Measurements from ENCODE around the gene AGTPBP1.
"Not testable (repeated sequence)": the region's sequence is repeated elsewhere in the genome, so short reads cannot be mapped to it uniquely, and the experiment has no call there.

The AGTPBP1 gene

DNA sequence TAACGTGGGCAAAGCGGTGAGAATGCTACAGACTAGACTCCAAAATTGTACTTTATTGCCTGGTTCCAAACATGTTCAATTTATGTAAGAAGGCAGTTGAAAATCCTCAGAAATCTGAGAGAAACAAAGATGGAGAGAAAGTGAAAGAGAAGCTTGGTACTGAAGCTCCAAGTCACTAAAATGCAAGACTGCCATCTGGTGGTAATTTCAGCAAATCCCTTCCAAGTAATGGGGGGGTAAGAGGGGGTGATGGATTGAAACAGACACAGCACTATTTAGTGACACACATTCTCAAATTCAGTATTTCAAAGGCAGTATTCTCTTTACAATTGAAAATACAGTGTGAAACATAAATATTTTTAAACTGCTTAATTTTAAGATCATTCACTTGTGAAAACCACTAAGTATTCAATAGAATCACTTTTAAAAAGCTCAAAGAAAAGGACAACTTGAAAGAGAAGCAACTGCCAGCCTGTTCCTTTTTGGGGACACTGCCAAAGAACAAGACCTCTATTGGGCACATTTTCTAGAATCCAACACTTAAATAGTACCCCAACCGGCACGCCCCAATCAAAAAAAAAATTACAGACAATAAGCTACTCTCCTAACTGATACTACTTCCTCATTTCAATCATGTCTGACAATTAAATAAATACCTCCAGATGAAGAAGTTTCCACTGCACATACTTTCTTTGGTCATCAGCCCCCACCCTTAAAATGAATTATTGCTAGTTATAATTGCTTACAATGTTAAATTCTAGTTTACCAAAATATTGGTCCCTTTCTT is 131.5 kb downstream of the AGTPBP1 start:
- DNase-seq = peak; percentile 45

DNA sequence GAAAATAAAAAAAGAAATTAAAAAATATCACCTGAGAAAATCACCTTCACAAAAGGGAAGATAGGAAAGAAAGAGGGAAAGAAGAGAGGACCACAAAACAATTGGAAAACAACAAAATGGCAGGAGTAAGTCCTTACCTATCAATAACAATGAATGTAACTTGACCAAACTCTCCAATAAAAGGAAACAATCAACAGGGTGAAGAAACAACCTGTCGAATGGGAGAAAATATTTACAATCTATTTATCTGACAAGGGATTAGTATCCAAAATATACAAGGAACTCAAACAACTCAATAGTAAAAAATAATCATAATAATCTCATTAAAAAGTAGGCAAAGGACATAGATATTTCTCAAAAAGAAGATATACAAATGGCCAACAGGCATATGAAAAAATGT is 135.8 kb downstream of the AGTPBP1 start:
- DNase-seq = no peak

DNA sequence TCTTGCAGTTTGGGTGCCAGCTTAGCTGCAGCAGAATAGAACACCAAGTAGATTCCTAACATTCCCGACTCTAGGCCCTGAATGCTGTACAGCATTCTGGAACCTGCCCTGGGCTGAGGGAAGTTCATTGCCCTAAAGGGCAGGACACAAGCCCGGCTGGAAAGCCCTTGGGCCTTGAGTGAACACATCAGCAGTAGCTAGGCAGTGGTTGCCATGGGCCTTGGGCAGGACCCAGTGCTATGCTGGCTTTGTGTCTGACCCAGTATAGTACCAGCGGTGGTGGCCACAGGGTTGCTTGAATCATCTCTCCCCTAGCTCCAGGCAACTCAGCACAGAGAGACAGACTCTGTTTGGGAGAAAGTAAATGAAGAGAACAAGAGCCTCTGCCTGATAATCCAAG is 137.8 kb downstream of the AGTPBP1 start:
- no peak for DNase-seq

DNA sequence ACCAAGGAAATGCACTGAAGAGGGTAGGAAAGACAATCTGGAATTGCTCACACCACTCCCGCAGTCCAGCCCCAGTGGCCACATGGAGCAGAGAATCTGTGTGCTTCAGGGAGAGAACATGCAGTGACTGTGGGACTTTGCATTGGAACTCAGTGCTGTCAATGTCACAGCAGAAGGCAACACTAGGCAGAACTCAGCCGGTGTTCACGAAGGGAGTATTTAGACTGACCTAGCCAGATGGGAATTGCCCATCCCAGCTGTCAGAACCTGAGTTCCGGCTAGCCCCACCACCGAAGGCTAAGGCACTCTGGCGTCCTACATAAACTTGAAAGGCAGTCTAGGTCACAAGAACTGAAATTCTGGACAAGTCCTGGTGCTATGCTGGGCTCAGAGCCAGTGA is 139.0 kb downstream of the AGTPBP1 start:
- DNase-seq = no peak

DNA sequence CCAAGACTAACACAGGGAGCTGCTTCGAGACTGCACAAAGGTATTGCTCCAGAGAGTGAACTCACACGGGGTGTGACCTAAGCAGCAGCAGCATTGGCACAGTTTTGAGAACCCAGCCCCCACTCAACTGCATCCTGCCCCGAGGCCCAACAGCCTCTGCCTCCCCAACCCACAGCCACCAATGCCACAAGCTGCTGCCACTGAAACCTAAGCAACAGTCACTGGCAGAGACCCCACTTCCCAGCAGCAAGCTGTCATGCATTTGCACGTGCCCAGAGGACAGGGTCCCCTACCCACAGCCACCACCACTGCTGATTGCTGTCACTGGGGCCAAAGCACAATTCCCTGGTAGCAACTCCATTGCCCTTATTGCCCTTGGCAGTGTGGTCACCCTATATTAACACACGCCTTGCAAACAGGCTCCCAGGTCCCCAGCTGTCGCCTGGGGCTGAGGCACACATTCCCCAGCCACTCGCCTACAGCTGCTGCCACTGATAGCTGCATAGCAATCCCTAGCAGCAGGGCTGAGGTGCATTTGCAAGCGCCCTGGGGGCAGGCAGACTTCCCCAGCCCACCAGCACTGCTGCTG is 141.0 kb downstream of the AGTPBP1 start:
- DNase-seq = no peak

DNA sequence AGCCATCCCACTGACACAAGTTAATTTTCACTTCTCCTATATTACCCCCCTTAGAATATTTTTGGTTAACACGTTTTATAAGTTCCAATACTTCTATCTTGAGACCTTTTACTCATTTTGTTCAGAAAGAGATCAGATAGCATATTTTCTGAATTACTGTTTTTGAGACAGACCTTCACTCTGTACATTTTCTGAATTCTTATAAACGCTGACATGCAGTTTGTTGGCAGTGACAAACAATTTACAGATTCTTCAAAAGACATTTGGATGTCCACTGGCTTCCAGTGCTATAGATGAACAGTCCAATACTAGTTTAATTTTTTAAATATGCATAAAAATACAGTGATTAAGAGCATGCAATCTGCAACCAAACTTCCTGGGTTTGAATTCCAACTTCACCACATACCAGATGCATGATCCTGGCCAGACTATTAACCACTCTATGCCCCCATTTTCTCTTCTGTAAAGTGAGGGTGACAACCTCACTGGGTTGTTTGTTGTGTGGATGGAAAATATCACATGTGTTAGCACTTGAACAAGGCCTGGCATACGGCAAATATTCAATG is 142.1 kb downstream of the AGTPBP1 start:
- no peak for DNase-seq

DNA sequence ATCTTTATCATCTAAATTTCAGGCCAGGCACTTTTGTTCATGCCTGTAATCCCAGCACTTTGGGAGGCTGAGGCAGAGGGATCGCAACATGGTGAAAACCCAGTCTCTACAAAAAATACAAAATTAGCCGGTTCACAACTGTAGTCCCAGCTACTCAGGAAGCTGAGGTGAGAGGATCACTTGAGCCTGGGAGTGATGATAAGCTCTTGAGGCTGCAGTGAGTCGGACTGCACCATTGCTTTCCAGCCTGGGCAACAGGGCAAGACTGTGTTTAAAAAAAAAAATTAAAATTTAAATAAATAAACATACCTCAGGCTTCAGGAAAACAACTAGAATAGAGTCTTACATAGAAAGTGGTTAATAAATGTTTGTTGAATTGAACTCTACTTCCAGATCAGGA is 147.4 kb downstream of the AGTPBP1 start:
- DNase-seq = no peak

DNA sequence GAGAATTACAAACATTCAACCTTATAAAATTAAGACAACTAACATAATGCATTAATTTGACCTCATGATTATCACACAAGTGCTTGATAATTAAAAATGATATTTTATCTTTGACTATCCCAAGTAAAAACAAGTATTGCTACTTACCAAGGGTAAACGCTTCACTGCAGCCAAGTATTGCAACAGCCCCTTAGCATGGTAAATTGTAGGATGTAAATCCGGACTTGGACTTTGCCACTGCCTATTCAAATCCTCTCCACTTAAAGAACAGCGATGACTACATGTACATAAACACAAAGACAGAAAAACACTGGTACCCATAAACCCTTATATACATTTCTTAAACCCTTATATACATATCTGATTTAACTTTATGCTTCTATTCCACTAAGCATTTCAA is 155.1 kb downstream of the AGTPBP1 start:
- DNase-seq = no peak

DNA sequence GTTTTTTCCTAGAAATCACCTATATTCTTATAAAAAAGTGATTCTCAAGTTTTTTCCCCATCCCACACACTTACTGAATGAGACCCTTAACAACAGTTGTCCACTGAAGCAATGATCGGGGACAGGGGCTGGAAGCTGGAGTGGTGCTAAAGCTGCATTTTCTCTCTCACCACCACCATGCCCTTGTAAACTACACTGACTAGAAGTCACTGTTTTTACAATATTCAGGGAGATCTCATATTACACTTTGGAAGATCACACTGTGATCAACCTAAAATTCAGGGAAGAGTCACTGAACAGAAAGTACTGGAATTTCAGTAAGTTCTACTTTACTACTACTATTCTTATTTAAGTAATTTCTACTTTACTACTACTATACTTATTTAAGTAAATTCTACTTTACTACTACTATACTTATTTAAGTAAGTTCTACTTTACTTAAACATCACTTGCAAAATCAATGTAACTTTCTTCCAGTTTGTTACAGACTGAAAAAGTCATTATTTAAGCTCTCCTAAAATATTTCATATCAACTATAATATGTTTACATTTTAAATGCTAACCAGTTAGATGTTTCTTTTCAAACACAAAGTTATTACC is 164.3 kb downstream of the AGTPBP1 start:
- no peak for DNase-seq

DNA sequence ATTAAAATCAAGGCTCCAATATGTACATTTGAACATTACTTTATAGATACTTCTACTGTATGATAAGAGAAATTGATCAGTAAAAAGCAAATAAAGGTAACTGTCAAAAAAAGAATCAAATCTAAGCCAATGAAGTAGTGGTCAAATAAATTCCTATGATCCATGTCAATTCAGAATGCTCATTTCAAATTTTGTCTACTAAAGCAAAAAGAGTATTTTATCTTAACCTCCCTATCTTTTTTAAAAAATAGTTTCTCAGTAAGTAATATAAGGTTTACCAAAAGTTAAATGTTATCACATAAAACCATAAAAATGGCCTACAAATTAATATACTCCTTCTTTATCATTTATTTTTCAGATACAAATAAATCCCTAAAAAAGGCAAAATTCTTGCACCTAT is 165.9 kb downstream of the AGTPBP1 start:
- no peak for DNase-seq

DNA sequence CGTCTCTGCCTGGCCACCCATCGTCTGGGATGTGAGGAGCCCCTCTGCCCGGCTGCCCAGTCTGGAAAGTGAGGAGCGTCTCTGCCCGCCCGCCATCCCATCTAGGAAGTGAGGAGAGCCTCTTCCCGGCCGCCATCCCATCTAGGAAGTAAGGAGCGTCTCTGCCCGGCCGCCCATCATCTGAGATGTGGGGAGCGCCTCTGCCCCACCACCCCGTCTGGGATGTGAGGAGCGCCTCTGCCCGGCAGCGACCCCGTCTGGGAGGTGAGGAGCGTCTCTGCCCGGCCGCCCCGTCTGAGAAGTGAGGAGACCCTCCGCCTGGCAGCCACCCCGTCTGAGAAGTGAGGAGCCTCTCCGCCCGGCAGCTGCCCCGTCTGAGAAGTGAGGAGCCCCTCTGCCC is 168.2 kb downstream of the AGTPBP1 start:
- DNase-seq = not testable (repeated sequence)

DNA sequence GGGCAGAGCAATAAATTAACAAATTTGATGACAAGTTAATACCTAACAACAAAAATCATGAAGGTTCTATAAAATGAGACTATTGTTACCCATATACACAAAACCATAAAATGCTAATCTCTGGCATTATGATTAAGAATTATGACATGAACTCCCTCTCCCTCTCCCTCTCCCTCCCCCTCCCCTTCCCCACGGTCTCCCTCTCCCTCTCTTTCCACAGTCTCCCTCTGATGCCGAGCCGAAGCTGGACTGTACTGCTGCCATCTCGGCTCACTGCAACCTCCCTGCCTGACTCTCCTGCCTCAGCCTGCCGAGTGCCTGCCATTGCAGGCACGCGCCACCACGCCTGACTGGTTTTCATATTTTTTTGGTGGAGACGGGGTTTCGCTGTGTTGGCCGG is 168.8 kb downstream of the AGTPBP1 start:
- not testable (repeated sequence) for DNase-seq

DNA sequence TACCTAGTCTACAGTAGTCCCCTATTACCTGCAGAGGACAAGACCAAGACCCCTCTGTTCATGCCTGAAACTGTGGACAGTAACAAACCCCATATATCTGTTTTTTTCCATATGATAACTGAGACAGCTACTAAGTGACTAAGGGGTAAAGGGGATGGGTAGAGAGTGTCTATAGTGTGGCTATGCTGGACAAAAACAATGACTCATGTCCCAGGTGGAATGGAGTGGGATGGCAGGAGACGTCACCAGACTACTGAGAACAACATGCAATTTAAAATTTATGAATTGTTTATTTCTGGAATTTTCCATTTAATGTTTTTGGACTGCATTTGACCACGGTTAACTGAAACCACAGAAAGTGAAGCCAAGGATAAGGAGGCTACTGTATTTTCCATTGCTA is 171.8 kb downstream of the AGTPBP1 start:
- no peak for DNase-seq

DNA sequence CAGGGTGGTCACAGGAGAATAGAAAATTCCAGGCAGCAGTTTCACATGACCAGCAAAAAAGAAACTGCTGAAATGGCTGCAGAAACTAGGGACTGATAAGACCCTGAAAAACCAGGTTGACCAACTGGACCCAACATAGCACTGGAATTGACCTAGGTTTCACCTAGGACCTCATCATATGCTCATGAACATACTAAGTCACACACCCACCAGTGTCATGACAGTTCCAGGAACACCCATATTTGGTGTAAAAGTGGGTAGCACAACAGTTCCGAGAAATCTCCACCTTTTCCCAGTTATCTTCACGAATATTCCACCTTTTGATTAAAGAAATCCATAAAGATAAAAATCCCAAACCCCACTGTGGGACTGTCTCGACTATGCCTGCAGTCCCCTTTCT is 182.2 kb downstream of the AGTPBP1 start:
- no peak for DNase-seq

DNA sequence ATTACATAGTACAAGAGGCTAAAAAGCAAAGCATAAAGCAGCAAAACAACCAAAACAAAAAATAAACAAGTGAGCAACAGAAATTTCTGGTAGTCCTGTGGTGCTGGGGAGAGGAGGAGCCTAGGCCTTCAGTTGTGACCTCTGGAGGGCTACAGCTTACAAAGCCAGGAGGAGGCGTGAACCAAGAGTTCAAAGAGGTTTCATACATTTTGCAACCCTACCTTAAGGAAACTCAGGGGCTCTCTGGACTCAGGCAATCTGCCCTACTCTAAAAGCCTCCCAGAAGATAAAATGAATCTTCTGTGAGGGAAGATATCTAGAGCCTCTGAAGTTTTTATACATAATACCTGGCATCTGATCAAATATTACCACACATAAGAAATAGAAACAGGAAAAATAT is 187.4 kb downstream of the AGTPBP1 start:
- no peak for DNase-seq

DNA sequence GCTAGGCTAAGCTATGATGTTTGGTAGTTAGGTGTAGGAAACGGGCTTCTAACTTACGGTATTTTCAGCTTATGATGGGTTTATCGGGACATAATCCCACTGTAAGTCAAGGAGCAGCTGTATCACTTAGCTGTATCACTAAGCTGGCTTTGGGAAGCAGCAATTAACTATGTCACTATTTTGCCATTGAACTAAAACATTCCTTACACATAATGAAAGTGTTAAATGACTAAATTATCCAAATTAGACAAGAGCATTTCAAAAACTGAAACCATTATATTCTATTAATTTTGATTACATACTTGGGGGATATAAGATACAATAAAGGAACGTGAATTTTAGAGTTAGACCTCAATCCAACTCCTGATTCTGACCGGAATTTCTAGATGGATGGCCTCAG is 188.3 kb downstream of the AGTPBP1 start:
- no peak for DNase-seq

DNA sequence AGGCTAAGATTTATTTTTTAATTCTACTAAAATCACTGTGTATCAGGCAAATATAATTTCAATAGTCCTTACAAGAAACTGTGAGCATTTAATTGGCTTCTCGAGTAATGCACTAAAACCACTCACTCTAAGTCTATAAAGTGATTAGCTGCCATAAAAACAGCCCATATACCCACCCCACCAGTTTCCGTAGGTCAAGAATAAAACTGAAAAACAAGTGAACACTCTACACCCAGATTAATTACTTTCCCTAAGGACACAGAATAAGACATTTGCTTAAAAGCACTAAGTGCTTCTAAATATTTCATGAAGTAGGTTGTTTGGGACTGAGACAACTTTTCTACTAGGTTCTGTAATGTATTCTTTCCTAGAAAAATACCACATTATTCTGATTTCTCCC is 194.2 kb downstream of the AGTPBP1 start:
- no peak for DNase-seq

DNA sequence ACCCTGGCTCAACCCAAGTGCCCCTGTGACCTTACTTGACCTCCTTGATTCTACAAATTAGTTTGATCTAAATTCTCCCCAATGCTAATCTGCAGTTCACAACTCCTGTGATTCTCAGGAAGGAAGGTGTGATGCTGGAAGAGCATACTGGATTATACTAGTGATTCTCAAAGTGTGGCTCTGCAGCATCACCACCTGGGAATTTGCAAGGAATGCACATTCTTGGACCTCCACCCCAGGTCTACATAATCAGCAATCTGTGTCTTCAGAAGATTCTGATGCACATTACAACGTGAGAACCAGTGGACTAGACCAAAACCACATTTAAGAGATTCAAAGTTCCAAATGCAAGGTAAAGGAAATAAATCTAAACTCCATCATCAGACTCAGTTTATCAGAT is 198.6 kb downstream of the AGTPBP1 start:
- DNase-seq = no peak

DNA sequence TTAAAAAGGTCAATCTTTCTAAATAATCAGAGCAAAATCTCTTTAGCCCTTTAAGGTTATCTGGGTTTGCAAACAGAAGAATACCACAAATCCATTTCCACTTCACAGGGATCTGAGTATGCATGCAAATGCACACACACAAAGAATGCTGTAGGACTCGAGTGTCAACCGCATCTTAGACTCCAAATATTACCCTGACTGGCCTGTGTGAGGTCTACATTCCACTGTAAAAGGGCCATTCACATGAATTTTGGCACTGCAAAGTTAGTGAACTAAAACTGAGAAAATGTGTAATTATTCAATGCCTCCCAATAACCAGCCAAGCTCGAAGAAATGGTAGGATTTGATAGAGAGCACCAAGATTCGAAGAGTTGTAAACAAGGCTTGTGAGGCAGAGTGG is 199.9 kb downstream of the AGTPBP1 start:
- DNase-seq = no peak

DNA sequence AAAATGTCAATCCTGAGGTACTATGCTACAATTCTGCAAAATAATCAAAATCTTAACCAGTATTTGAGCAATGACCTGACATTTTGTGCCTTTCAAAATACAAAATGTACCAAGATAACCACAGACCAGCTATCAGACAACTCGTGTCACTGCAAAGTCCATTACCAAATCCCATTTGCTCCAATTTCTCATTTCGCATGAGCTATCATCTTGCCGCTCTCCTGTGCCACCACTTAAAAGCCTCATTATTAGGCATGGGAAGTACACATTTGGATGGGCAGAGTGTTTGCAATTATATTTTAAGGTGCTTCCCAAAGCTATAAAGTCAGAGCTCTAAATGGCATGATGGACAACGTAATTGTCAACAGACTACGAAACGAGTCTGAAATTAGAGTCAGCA is 205.2 kb downstream of the AGTPBP1 start:
- DNase-seq = no peak

DNA sequence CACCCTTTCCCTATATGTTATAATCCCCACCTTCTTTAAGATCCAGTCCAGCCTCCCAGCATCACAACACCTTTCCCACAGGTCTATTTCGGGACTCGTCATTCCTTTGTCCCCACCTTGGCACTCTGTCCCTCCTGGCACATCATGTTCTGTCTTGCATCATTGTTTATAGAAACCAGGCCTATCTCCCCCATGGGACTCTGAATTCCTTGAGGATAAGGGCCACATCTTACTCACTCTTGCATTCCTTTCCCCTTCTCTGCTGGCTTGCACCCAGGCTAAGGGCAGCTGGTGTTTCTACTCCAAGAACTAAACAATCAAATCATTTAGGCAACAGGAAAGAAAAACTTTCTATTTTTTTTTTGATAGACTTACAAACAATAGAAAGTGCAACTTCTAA is 205.7 kb downstream of the AGTPBP1 start:
- DNase-seq = no peak

DNA sequence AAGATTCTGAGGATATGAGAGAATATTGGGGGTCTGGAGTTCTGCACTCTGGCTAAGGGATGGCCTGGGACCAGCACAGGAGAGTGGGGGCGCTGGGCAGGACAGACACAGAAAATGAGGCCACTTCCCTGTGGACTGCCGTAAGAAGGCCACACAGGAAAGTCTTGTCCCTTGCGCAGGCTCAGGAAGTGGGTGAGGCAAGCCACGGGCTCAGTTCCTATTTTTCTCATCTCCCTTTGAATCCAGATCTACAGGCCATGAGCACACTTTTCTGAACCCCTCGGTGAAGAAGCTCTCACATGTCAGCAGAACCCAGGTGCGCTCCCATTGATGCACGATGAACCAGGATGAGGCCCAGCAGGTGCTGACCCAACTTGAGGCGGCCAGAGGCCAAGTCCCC is 207.4 kb downstream of the AGTPBP1 start:
- DNase-seq = no peak

DNA sequence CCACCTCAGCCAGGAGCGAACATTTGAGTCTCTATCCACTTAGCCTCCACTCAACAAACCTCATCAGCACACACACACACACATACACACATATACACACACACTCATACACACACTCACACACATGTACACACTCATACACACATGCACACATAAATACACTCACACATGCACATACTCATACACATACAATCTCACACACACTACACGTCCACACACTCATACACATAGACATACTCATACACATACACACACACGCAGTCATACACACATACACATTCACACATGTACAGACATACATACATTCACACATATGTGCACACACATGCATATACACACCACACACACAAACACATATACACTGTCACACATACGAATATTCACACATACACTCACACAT is 208.2 kb downstream of the AGTPBP1 start:
- DNase-seq = no peak

DNA sequence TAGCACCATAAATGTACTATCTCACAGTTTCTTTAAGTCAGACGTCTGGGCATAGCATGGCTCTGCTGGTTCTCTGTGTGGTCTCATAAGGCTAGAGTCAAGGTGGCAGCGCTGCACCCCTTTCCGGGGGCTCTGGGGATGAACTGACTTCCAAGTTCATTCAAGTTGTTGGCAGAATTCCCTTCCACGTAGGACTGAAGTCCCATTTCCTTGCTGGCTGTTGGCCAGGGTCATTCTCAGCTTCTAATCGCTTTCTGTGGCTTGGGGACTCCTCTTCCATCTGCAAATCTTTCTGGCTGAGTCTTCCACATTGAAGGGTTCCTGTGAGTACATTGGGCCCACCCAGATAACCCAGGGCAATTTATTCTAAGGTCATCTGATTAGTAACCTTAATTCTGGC is 211.0 kb downstream of the AGTPBP1 start:
- no peak for DNase-seq
